K562 (cell line): ENCODE results near the gene PBOV1. TPM values are rescaled to one million over a fixed set of nuclear protein-coding genes. Genes with fewer than 3 reads are reported as not detected.

Source experiments
- ATAC-seq: fragments of 200-7000 bp; cut with Tn5 transposase; 3 replicates; pipeline ENCODE4 v1.9.1; 2020; ENCODE audit warnings: moderate library complexity
- BruUV-seq: library from RNA; stranded (reverse); fragments of 400-500 nt; replicated peaks from 2 replicates; lab custom pipeline; 2021; lab: Mats Ljungman, UMichigan
- CTCF ChIA-PET: fragments of 300-600 bp; formaldehyde crosslinking; extraction: SDS; loops from one replicate; lab custom pipeline; 2021; ENCODE audit warnings: low intra/inter-chr PET ratio; lab: Yijun Ruan, JAX
- POLR2A ChIA-PET: fragments of 300-600, 350-650 bp; sonication (Branson Sonifier 250); formaldehyde crosslinking; extraction: SDS; loops from one replicate; lab custom pipeline; 2021; ENCODE audit warnings: antibody characterized with exemption, inconsistent platforms; lab: Yijun Ruan, JAX
- DNase-seq, 4 experiments: peaks; one replicate each; pipeline versions ENCODE4 v3.0.0 to v3.0.0-alpha.2; 2011 to 2018; ENCODE audit warnings: low spot score in 3 of 4, mixed read lengths in 3 of 4; ENCODE audit errors: extremely low read depth in 1 of 4
- FAIRE-seq: peaks from 2 replicates; lab custom pipeline; 2011; peaks lifted over from hg19 to GRCh38; lab: Jason Lieb, UNC
- H2AFZ ChIP-seq: 2 replicates; pipeline ENCODE4 v1.6.0; 2011; ENCODE audit warnings: low read depth, low read length, control low read depth, inconsistent platforms
- H3K27ac ChIP-seq: fragments of 200-600 bp; 3 replicates; pipeline ENCODE4 v1.8.0; 2011; ENCODE audit warnings: low read depth, mild to moderate bottlenecking, control low read depth, inconsistent platforms, low read length, moderate library complexity, mixed read lengths; ENCODE audit errors: extremely low read depth
- H3K27me3 ChIP-seq, 2 experiments: fragments of 300-600 bp in 1 of 2; 2 replicates in 1 of 2; 3 replicates in 1 of 2; pipeline versions ENCODE4 v1.6.0 to v1.8.0; 2011; ENCODE audit warnings: inconsistent platforms in 2 of 2, low read length in 2 of 2, mild to moderate bottlenecking in 1 of 2, mixed read lengths in 1 of 2, moderate library complexity in 1 of 2; ENCODE audit not compliant: control insufficient read depth in 2 of 2, insufficient read depth in 2 of 2
- H3K36me3 ChIP-seq: fragments of 300-600 bp; 3 replicates; pipeline ENCODE4 v1.8.0; 2011; ENCODE audit warnings: mild to moderate bottlenecking, low read length, inconsistent platforms; ENCODE audit not compliant: control insufficient read depth, insufficient read depth
- H3K4me1 ChIP-seq, 2 experiments: fragments of 200-600 bp in 1 of 2; replicated peaks in 1 of 2; 2 replicates in 1 of 2; 3 replicates in 1 of 2; pipeline versions ENCODE4 v1.5.1 to v1.8.0; 2011; ENCODE audit warnings: inconsistent platforms in 2 of 2, low read length in 2 of 2, mild to moderate bottlenecking in 1 of 2, mixed read lengths in 1 of 2, moderate library complexity in 1 of 2; ENCODE audit not compliant: control insufficient read depth in 2 of 2, insufficient read depth in 2 of 2
- H3K4me2 ChIP-seq: 2 replicates; pipeline ENCODE4 v1.6.1; 2011; ENCODE audit warnings: low read length, control low read depth, inconsistent platforms, mixed read lengths; ENCODE audit not compliant: insufficient read depth
- H3K4me3 ChIP-seq: fragments of 200-600 bp; sonication (generic), shearing (Covaris generic); 2 replicates; pipeline ENCODE4 v1.5.1; 2016; ENCODE audit warnings: control low read depth, inconsistent platforms
- H3K79me2 ChIP-seq: fragments of 200-600 bp; 3 replicates; pipeline ENCODE4 v1.8.0; 2011; ENCODE audit warnings: low read length, inconsistent platforms; ENCODE audit not compliant: control insufficient read depth, insufficient read depth
- H3K9ac ChIP-seq, 2 experiments: 2 replicates each; pipeline versions ENCODE4 v1.6.0 to v1.6.1; 2011; ENCODE audit warnings: low read depth in 2 of 2, low read length in 2 of 2, control low read depth in 1 of 2, inconsistent platforms in 1 of 2, mild to moderate bottlenecking in 1 of 2, mixed read lengths in 1 of 2; ENCODE audit not compliant: insufficient read depth in 1 of 2
- H3K9me1 ChIP-seq: one replicate; pipeline ENCODE4 v1.6.0; 2011; ENCODE audit warnings: inconsistent platforms, mild to moderate bottlenecking, low read length, moderate library complexity; ENCODE audit not compliant: control insufficient read depth, insufficient read depth
- H3K9me3 ChIP-seq: replicated peaks from 2 replicates; pipeline ENCODE4 v1.5.1; 2011; ENCODE audit warnings: low read depth, low read length, inconsistent platforms; ENCODE audit not compliant: control insufficient read depth, insufficient read depth
- H4K20me1 ChIP-seq: replicated peaks from 2 replicates; pipeline ENCODE4 v1.6.1; 2011; ENCODE audit warnings: low read length, inconsistent platforms, mixed read lengths; ENCODE audit not compliant: control insufficient read depth, insufficient read depth
- CBX5 ChIP-seq: IDR thresholded peaks from 2 replicates; pipeline ENCODE4 v1.6.1; 2014; ENCODE audit warnings: low read depth, borderline replicate concordance
- KDM1A ChIP-seq, 2 experiments: fragments of 450-650 bp; IDR thresholded peaks; 2 replicates each; pipeline ENCODE4 v1.6.1; 2016; ENCODE audit warnings: mild to moderate bottlenecking in 2 of 2
- KLF10 ChIP-seq: fragments of 250-450 bp; sonication (Bioruptor Pico); IDR thresholded peaks from 2 replicates; pipeline ENCODE4 v1.6.1; 2021; ENCODE audit warnings: matching md5 sums
- LCOR ChIP-seq: sonication (generic); formaldehyde crosslinking; IDR thresholded peaks from 2 replicates; pipeline ENCODE4 v1.8.0; 2022; ENCODE audit warnings: mild to moderate bottlenecking, missing genetic modification reagents
- PHF8 ChIP-seq: fragments of 200-600 bp; sonication (generic); IDR thresholded peaks from 2 replicates; pipeline ENCODE4 v1.6.1; 2012; ENCODE audit warnings: mixed run types, mild to moderate bottlenecking, inconsistent platforms, low read length, moderate library complexity, borderline replicate concordance
- RB1 ChIP-seq: fragments of 450-650 bp; IDR thresholded peaks from 2 replicates; pipeline ENCODE4 v1.6.1; 2017; ENCODE audit warnings: low read depth, mild to moderate bottlenecking
- TARDBP ChIP-seq: fragments of 450-650 bp; IDR thresholded peaks from 2 replicates; pipeline ENCODE4 v1.6.1; 2016
- ZNF766 ChIP-seq: fragments of 200-800 bp; sonication (Bioruptor generic); conservative IDR thresholded peaks from 2 replicates; pipeline ENCODE4 v1.6.1; 2016; ENCODE audit warnings: missing genetic modification characterization, missing compliant biosample characterization
- WGBS: fragments of 100-300 bp; shearing (Covaris generic); methylation state at CpG from one replicate; pipeline ENCODE4 v1.1.6; 2016; ENCODE audit warnings: low coverage, mixed read lengths; ENCODE audit not compliant: insufficient coverage; ENCODE audit errors: missing lambda C conversion rate; 5-methylcytosine and 5-hydroxymethylcytosine counted together
- in situ Hi-C: fragments of 300-500 bp; cut with MboI; formaldehyde crosslinking; loops from 4 replicates; pipeline ENCODE4 v1.15.0; 2018; ENCODE audit warnings: inconsistent platforms, mixed read lengths
- intact Hi-C: fragments of 100-400 bp; cut with micrococcal nuclease; formaldehyde crosslinking; loops from 2 replicates; pipeline ENCODE4 v1.14.2; 2022
- polyA plus RNA-seq, 8 experiments: library from polyadenylated mRNA; depleted of rRNA in 4 of 8; stranded (reverse) in 5 of 8; unstranded in 3 of 8; fragments of >200 nt; fragmentation: Nextera tagmentation in 2 of 8; fragmentation: Illumina TruSeq in 1 of 8; extraction: Ambion mirVana in 2 of 8; extraction: Trizol in 1 of 8; gene quantifications; 2 replicates each; pipeline versions ENCODE4 v1.2.1 to v1.2.3, GENCODE V29; 2011 to 2014; ENCODE audit warnings: inconsistent platforms in 1 of 8, missing spikeins in 1 of 8
- total RNA-seq, 7 experiments: library from RNA; depleted of rRNA in 6 of 7; stranded (reverse); fragments of >200 nt in 6 of 7; fragmentation: Illumina TruSeq in 2 of 7; extraction: Trizol in 2 of 7; gene quantifications; 2 replicates each; pipeline versions ENCODE4 v1.2.1 to v1.2.3, GENCODE V29; 2011 to 2021; ENCODE audit warnings: low replicate concordance in 1 of 7
- TF ChIP-seq, protein P1 (sequence below): sonication (generic); formaldehyde crosslinking; IDR thresholded peaks from 2 replicates; pipeline ENCODE4 v1.8.1; 2023; ENCODE audit warnings: mild to moderate bottlenecking, missing genetic modification reagents
- TF ChIP-seq, protein P2 (sequence below): fragments of 450-650 bp; IDR thresholded peaks from 2 replicates; pipeline ENCODE4 v1.6.1; 2018; ENCODE audit warnings: mild to moderate bottlenecking, low read depth; ENCODE audit not compliant: partially characterized antibody
- TF ChIP-seq, protein P3 (sequence below), 2 experiments: fragments of 450-650 bp; IDR thresholded peaks; 2 replicates each; pipeline ENCODE4 v1.6.1; 2018; ENCODE audit warnings: mild to moderate bottlenecking in 2 of 2, low read depth in 1 of 2; ENCODE audit not compliant: partially characterized antibody in 2 of 2
- TF ChIP-seq, protein P4 (sequence below): fragments of 250-450 bp; sonication (Bioruptor Pico); IDR thresholded peaks from 2 replicates; pipeline ENCODE4 v1.5.0; 2021

The PBOV1 gene
- total and polyA plus RNA-seq, 9 of the 15 experiments (the other 6 are each of a cell fraction or from before 2014, with no cell fraction given), result not detected

DNA sequence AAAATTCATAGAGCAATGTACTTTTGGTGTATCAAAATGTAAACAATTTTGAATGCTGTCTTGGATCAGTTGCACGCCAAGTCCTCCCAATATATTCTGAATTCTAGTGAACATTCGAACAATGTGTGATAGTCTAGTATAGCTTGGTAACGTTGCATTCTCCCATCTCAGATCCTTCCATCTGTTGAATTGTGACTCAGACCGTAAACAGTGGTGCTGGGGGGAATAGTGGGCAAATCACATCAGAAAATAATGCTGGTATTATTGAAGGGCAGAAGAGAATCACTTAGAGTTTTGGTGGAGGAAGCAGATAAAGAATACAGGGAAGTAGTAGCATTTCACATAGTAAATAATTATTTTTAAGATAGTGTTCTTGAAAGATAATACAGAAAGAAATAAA lies 45.7 kb upstream of the PBOV1 start (continued):
- TF ChIP-seq, protein P1, sequence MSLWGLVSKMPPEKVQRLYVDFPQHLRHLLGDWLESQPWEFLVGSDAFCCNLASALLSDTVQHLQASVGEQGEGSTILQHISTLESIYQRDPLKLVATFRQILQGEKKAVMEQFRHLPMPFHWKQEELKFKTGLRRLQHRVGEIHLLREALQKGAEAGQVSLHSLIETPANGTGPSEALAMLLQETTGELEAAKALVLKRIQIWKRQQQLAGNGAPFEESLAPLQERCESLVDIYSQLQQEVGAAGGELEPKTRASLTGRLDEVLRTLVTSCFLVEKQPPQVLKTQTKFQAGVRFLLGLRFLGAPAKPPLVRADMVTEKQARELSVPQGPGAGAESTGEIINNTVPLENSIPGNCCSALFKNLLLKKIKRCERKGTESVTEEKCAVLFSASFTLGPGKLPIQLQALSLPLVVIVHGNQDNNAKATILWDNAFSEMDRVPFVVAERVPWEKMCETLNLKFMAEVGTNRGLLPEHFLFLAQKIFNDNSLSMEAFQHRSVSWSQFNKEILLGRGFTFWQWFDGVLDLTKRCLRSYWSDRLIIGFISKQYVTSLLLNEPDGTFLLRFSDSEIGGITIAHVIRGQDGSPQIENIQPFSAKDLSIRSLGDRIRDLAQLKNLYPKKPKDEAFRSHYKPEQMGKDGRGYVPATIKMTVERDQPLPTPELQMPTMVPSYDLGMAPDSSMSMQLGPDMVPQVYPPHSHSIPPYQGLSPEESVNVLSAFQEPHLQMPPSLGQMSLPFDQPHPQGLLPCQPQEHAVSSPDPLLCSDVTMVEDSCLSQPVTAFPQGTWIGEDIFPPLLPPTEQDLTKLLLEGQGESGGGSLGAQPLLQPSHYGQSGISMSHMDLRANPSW (CRISPR knock-in tag), result no peak
- TF ChIP-seq KDM1A (IDR thresholded peaks at IDR 0.05) (no peak), LCOR (CRISPR knock-in tag) (no peak), PHF8 (no peak)

DNA sequence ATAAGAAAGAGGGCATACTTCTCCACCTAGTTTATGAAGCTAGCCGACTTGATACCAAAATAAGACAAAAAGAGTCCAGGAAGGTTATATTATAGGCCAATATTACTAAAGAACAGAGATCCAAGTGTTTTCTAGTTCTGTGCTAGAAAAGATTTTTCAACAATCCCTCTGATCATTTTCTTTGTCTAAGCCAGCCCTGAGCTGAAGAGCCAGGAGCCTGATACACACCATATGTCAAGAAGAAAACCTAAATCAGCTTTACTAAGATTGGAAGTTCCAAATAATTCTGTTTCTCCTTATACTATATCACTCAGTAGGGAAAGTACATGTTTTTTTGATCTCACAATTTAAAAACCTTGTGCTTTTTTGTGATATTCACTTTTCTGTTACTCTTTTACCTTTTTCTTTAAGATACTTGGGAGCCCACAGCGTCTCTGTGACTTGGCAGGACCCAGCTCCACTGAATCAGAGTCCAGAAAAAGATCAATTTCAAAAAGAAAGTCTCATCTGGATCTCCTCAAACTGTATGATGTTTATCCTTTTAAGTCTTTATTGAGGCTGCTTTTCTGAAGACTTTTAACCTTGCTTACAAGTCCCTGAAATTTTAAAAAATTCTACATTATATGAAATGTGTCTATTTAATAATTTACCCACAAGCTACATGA lies 43.0 kb upstream of the PBOV1 start:
- no peak for ATAC-seq
- WGBS, result 0% methylated on average over 2 of the region's 2 CpGs
- Histone ChIP-seq H2AFZ (no peak overlapping the region), H3K4me1 (no peaks in the 10 kb centered on the region), H3K79me2 (no peaks in the 10 kb centered on the region), H3K27ac (no peak overlapping the region), H3K27me3 (peaks cover 18 to 25% of the 10 kb centered on the region in 2 experiments; a peak in 4 of 5 replicates), H3K9me3 (no peaks in the 10 kb centered on the region), H3K9ac (no peak overlapping the region), H3K4me3 (no peak overlapping the region), H3K36me3 (no peaks in the 10 kb centered on the region), H3K9me1 (no peaks in the 10 kb centered on the region), H4K20me1 (no peaks in the 10 kb centered on the region), H3K4me2 (no peak overlapping the region)
- no peak for FAIRE-seq
- in situ Hi-C loops (no loop called here), intact Hi-C loops (no loop called here)
- CTCF ChIA-PET, result no interaction called here
- no TSS peak for BruUV-seq
- POLR2A ChIA-PET, result no interaction called here
- no peak for DNase-seq
- TF ChIP-seq, protein P2, sequence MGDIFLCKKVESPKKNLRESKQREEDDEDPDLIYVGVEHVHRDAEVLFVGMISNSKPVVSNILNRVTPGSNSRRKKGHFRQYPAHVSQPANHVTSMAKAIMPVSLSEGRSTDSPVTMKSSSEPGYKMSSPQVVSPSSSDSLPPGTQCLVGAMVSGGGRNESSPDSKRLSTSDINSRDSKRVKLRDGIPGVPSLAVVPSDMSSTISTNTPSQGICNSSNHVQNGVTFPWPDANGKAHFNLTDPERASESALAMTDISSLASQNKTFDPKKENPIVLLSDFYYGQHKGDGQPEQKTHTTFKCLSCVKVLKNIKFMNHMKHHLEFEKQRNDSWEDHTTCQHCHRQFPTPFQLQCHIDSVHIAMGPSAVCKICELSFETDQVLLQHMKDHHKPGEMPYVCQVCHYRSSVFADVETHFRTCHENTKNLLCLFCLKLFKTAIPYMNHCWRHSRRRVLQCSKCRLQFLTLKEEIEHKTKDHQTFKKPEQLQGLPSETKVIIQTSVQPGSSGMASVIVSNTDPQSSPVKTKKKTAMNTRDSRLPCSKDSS, result no peak
- TF ChIP-seq, protein P3, sequence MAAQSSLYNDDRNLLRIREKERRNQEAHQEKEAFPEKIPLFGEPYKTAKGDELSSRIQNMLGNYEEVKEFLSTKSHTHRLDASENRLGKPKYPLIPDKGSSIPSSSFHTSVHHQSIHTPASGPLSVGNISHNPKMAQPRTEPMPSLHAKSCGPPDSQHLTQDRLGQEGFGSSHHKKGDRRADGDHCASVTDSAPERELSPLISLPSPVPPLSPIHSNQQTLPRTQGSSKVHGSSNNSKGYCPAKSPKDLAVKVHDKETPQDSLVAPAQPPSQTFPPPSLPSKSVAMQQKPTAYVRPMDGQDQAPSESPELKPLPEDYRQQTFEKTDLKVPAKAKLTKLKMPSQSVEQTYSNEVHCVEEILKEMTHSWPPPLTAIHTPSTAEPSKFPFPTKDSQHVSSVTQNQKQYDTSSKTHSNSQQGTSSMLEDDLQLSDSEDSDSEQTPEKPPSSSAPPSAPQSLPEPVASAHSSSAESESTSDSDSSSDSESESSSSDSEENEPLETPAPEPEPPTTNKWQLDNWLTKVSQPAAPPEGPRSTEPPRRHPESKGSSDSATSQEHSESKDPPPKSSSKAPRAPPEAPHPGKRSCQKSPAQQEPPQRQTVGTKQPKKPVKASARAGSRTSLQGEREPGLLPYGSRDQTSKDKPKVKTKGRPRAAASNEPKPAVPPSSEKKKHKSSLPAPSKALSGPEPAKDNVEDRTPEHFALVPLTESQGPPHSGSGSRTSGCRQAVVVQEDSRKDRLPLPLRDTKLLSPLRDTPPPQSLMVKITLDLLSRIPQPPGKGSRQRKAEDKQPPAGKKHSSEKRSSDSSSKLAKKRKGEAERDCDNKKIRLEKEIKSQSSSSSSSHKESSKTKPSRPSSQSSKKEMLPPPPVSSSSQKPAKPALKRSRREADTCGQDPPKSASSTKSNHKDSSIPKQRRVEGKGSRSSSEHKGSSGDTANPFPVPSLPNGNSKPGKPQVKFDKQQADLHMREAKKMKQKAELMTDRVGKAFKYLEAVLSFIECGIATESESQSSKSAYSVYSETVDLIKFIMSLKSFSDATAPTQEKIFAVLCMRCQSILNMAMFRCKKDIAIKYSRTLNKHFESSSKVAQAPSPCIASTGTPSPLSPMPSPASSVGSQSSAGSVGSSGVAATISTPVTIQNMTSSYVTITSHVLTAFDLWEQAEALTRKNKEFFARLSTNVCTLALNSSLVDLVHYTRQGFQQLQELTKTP (IDR thresholded peaks at IDR 0.05; ENCODE audit: low read depth in 1 of 2, partially characterized antibody in 2 of 2), result no peak
- TF ChIP-seq KLF10 (CRISPR knock-in tag) (no peak), RB1 (no peak), CBX5 (no peak), TARDBP (no peak), ZNF766 (CRISPR knock-in tag) (no peak)
- TF ChIP-seq, protein P4, sequence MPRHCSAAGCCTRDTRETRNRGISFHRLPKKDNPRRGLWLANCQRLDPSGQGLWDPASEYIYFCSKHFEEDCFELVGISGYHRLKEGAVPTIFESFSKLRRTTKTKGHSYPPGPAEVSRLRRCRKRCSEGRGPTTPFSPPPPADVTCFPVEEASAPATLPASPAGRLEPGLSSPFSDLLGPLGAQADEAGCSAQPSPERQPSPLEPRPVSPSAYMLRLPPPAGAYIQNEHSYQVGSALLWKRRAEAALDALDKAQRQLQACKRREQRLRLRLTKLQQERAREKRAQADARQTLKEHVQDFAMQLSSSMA, result no peak
